ENCODE data around the gene TNC. TPM values are rescaled to one million over a fixed set of nuclear protein-coding genes. Genes with fewer than 3 reads are reported as not detected.

The TNC gene
- total and polyA plus RNA-seq, 10 of the 15 experiments (the other 5 are each of a cell fraction or from before 2014, with no cell fraction given) = 0.05 to 4.2 (median 0.14) TPM

- TF ChIP-seq ATF3 (IDR thresholded peaks at IDR 0.05; ENCODE audit: borderline replicate concordance, extremely low read depth, low read depth, low read length) = no peak
- TF ChIP-seq PML (IDR thresholded peaks at IDR 0.05; ENCODE audit: low read length) = no peak
Observed at GRCh38 chr9:115143689-115144088, 25.7 kb upstream of the TNC start (continued).

- no peaks in the 10 kb centered on the region for H3K27me3 ChIP-seq (replicated peaks in 1 of 2; ENCODE audit: control insufficient read depth in 2 of 2, insufficient read depth in 2 of 2, low read length in 1 of 2)
- ChIA-PET POLR2A (no interaction called here), RAD21 (ENCODE audit: unreplicated experiment) (no interaction called here), CTCF (interaction anchor here (0.7 kb wide), 1 partner anchor 9 kb away, joined by 3 read pairs; no protein-coding TSS in a partner anchor), SMC1A (ENCODE audit: uncharacterized antibody, unreplicated experiment) (interaction anchor here (1.0 to 1.2 kb wide), 2 partner anchors 9 to 38 kb away, joined by 3 read pairs; no protein-coding TSS in a partner anchor)
- ATAC-seq (no peak), DNase-seq (ENCODE audit: low read depth, low spot score) (no peak), FAIRE-seq (no peak)
- H3K9ac ChIP-seq (ENCODE audit: control insufficient read depth, insufficient read depth, low read length) = no peak overlapping the region
- H3K4me3 ChIP-seq = no peak overlapping the region
- in situ Hi-C loops (cut with MboI) = no loop called here
- H3K36me3 ChIP-seq (ENCODE audit: control insufficient read depth in 2 of 2, insufficient read depth in 2 of 2, low read length in 1 of 2) = no peaks in the 10 kb centered on the region
- no peaks in the 10 kb centered on the region for H3K4me1 ChIP-seq (ENCODE audit: control insufficient read depth, insufficient read depth, low read length)
- intact Hi-C loops (cut with micrococcal nuclease; ENCODE audit: unreplicated experiment) = no loop called here
- WGBS (ENCODE audit: insufficient coverage, insufficient replicate concordance, low lambda C conversion rate, missing lambda C conversion rate) = 14% methylated on average over 6 of the region's 6 CpGs
- no peaks in the 10 kb centered on the region for H4K20me1 ChIP-seq (ENCODE audit: control insufficient read depth, insufficient read depth)
- H3K4me2 ChIP-seq (ENCODE audit: control insufficient read depth, insufficient read depth) = no peak overlapping the region
- TF ChIP-seq GABPA (IDR thresholded peaks at IDR 0.05; ENCODE audit: low read depth) (no peak), MYB (IDR thresholded peaks at IDR 0.05; ENCODE audit: borderline replicate concordance, low read depth, low read length) (no peak), TCF12 (IDR thresholded peaks at IDR 0.05; ENCODE audit: low read depth, low read length) (no peak), NR2C1 (IDR thresholded peaks at IDR 0.05) (no peak), NFXL1 (IDR thresholded peaks at IDR 0.05; ENCODE audit: borderline replicate concordance) (no peak), ELK1 (IDR thresholded peaks at IDR 0.05; ENCODE audit: low read depth, low read length) (no peak), MEF2B (IDR thresholded peaks at IDR 0.05; ENCODE audit: partially characterized antibody, poor library complexity, severe bottlenecking) (no peak), ZNF274 (IDR thresholded peaks at IDR 0.05; ENCODE audit: insufficient read depth, insufficient read length) (no peak), SMAD5 (IDR thresholded peaks at IDR 0.05; ENCODE audit: low read depth) (no peak), YY1 (IDR thresholded peaks at IDR 0.05; ENCODE audit: low read depth, low read length) (no peak), PAX5 (IDR thresholded peaks at IDR 0.05; ENCODE audit: borderline replicate concordance, low read depth, low read length) (no peak)
- no peaks in the 10 kb centered on the region for H3K9me3 ChIP-seq (replicated peaks; ENCODE audit: control insufficient read depth, insufficient read depth, low read length)
- no TSS peak for BruUV-seq (replicated peaks)
- no peak overlapping the region for H3K27ac ChIP-seq (ENCODE audit: control insufficient read depth, insufficient read depth)
- H3K79me2 ChIP-seq (ENCODE audit: control insufficient read depth, insufficient read depth, low read length) = no peaks in the 10 kb centered on the region
- H2AFZ ChIP-seq (ENCODE audit: control insufficient read depth, low read depth, low read length) = no peak overlapping the region
Observed at GRCh38 chr9:115142517-115143270, 24.7 kb upstream of the TNC start.
